Measurements from ENCODE around the gene CEP89. TPM values are rescaled to one million over a fixed set of nuclear protein-coding genes. Genes with fewer than 3 reads are reported as not detected.
"Not testable (repeated sequence)": the region's sequence is repeated elsewhere in the genome, so short reads cannot be mapped to it uniquely, and the experiment has no call there.

The CEP89 gene
- total RNA-seq, 8 experiments from 2014 or later: 7.2 to 29.6 (median 18.2) TPM

DNA sequence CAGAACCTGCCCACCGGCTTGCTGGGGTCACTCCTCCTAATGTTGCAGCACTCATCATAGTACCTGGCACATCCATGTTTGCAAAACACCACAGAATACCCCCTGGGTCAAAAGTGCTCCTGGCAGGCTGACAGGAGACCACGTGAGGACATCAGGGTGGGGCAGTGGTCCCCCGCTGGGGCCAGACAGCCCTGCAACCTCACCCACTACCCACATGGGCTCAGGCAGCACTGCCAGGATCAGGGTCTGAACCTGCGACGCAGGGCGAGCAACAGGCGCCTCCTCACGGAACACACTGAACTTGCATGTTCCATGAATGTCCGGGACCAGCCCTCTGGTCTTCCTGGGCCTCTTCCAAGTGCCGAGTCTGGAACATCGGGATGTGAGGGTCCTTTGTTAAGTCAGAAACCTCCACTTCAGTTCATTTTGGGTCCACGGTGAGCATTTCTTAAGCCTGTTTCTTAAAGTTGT lies 100.7 kb downstream of the CEP89 start:
- no peak overlapping the region for H3K27ac ChIP-seq
- H3K4me1 ChIP-seq (replicated peaks in 1 of 2): no peaks in the 10 kb centered on the region
- no peak overlapping the region for H3K4me3 ChIP-seq
- in situ Hi-C loops (cut with MboI; ENCODE audit: low pct_unique_long_range_greater_than_20kb in 2 of 9, low sequenced_read_pairs in 9 of 9, unreplicated experiment in 9 of 9): no loop called here
- peak in 1 of 8 experiments; percentile 23 for ATAC-seq (replicated peaks in 6 of 8)
- WGBS, 10 experiments: 0 to 85% (median 80%) methylated on average over 1 to 9 of the region's 12 CpGs; no CpG with 5 or more reads in 4 of the 10 experiments

DNA sequence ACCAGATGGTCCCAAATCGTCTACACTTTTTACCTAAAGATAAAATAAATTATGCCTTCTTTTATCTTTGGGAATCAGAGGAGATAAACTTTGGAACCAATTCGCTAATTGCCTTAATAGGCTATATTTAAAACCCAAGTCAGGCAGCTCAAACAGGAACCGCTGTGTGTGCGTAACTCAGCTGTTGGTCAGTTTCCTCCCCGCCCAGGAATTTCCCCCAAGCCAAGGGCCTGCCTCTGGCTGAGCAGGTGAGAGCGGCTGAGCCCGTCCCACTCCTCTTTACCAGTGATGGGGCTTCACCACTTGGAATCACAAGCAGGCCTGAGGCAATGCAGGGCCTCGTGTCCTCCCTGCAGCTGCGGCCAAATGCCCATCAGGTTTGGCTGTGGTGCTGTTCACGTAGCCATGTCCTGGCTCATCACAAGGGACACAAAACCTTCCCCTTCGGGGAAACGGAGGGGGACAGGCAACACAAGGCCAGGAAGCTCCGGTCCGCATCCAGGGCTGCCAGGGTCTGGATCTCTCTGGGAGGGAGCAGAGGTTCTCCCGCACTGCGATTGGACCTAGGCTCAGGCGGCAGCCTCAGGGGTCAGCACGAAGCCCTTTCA lies 101.7 kb downstream of the CEP89 start:
- WGBS, 10 experiments: 39 to 97% (median 73%) methylated on average over 2 to 10 of the region's 18 CpGs; no CpG with 5 or more reads in 1 of the 10 experiments
- ATAC-seq (replicated peaks in 6 of 8): no peak
- in situ Hi-C loops (cut with MboI; ENCODE audit: low pct_unique_long_range_greater_than_20kb in 2 of 9, low sequenced_read_pairs in 9 of 9, unreplicated experiment in 9 of 9): no loop called here

DNA sequence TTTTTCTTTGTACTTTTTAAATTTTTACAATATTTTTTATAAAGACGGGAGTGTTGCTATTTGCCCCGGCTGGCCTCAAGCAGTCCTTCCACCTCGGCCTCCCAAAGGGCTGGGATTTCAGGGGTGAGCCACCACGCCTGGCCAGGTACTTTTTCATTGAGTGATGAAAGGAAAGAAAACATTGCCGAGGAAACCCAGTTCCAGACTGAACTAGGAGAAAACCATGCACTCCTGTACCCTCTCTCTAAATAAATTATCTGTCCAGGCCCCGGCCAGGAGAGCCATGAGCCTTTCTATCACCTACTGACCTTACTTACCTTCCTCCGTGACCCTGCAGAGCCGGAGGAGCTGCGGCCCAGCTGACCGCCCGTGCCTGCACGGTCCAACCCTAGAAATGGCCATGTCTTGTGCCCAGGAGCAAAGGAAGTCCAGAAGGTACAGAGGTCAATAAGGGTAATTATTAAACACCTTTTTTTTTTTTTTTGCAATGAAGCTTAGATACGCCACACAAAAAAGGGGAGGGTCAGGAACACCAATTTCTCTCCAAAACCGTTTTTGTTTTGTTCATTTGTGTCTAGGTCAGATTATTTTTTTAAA lies 102.3 kb downstream of the CEP89 start, which contains the start of gene SLC7A9:
Gene SLC7A9 (minus strand): TSS at position 399 of the 597 bp plus-strand sequence. CDS start 1,233 bp downstream, outside the sequence.
- ATAC-seq (replicated peaks in 6 of 8): no peak
- 29 to 100% (median 78%) methylated on average over 1 to 13 of the region's 14 CpGs for WGBS, 10 experiments
- Histone ChIP-seq H3K4me1 (replicated peaks in 1 of 2) (no peaks in the 10 kb centered on the region), H3K4me3 (no peak within 1 kb of the TSS), H3K27ac (no peak within 1 kb of the TSS)
- in situ Hi-C loops (cut with MboI; ENCODE audit: low pct_unique_long_range_greater_than_20kb in 2 of 9, low sequenced_read_pairs in 9 of 9, unreplicated experiment in 9 of 9): no loop called here

More for the DNA sequence above, 101.7 kb downstream of the CEP89 start:
- Histone ChIP-seq H3K4me3 (no peak overlapping the region), H3K4me1 (replicated peaks in 1 of 2) (no peaks in the 10 kb centered on the region), H3K27ac (no peak overlapping the region)

DNA sequence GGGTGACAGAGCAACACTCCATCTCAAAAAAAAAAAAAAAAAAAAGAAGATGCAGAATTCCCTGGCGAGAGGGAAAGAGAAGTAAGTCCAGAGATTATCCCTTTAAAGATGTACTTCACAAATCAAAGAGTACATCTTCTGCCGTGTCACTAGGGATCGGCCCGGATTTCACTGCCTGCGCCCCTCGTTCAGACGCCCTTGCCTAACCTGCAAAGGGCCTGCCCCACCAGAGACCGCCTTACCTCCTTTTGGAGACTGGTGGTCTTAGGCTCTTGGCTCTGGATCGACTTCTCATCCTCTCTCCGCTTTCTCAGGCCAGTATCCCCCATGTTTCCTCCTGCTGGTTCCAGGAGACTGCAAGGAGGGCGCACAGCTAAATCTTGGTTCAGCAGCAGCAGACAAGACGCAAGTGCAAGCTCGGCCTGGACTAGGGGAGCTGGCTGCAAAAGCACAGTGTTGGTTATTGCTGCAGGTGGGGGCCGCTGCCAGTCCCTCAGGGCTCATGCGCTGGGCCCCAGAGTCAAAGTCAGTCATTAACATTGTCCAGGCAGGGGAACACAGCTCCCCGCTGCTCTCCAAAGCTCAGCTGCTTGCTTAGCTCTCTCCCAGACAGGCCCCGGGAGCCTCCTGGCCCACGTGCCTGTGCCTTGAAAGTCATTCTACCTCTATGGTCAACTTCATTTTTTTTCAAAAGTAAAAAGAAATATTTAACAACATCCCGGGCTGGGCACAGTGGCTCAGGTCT lies 103.4 kb downstream of the CEP89 start:
- no peaks in the 10 kb centered on the region for H3K4me1 ChIP-seq (replicated peaks in 1 of 2)
- no peak overlapping the region for H3K4me3 ChIP-seq
- in situ Hi-C loops (cut with MboI; ENCODE audit: low pct_unique_long_range_greater_than_20kb in 2 of 9, low sequenced_read_pairs in 9 of 9, unreplicated experiment in 9 of 9): no loop called here
- 0 to 90% (median 60%) methylated on average over 1 to 12 of the region's 19 CpGs for WGBS, 10 experiments
- no peak for ATAC-seq (replicated peaks in 6 of 8)
- H3K27ac ChIP-seq: no peak overlapping the region

DNA sequence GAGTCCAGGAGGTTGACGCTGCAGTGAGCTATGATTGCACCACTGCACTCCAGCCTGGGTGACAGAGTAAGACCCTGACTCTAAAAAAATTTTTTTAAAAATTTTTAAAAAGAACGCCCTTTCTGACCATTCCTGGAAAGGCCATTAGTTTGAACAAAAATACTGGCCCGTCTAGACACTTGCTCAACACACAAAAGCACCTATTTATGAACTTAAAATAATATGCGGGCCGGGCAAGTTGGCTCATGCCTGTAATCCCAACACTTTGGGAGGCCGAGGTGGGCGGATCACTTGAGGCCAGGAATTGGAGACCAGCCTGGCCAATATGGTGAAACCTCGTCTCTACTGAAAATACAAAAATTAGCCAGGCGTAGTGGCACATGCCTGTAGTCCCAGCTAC lies 104.3 kb downstream of the CEP89 start:
- not testable (repeated sequence) for ATAC-seq (replicated peaks in 6 of 8)

DNA sequence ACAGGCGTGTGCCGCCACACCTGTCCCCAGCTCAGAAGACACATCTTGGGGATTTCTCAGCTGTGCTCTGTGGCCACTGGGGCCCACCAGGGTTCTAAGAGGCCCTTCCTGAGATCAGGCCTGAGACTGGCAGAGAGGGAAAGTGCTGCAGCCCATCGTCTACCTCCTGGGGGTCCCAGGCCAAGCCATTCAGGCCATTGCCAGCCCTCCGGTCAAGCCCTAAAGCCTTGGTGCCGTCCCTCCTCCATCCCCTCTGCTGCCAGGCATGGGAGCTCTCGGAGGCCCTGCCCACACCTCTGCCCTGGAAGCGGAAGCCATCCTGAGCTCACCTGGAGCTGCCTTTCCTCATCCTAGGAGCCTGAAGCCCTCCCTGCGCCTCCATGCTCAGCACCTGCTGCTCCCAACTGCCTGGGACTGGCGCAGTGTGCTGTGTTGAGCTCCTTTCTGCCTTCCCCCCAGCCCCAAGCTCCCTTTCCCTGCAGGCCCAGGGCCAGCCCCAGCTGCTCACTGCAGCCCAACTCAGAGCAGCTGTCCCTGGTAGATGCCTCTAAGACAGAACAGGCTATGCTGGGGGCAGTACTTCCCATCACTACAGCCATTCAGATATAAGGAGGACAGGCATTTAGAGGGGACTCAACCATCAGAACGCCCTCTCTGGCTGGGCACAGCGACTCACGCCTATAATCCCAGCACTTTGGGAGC lies 105.0 kb downstream of the CEP89 start:
- H3K4me3 ChIP-seq: no peak overlapping the region
- 20 to 90% methylated on average over 1 to 2 of the region's 12 CpGs; no CpG with 5 or more reads in 8 of the 10 experiments for WGBS, 10 experiments
- no peak overlapping the region for H3K27ac ChIP-seq
- in situ Hi-C loops (cut with MboI; ENCODE audit: low pct_unique_long_range_greater_than_20kb in 2 of 9, low sequenced_read_pairs in 9 of 9, unreplicated experiment in 9 of 9): no loop called here
- H3K4me1 ChIP-seq (replicated peaks in 1 of 2): no peaks in the 10 kb centered on the region
- peak in 2 of 8 experiments; percentile 16 to 27 for ATAC-seq (replicated peaks in 6 of 8)

More for the DNA sequence above, 104.3 kb downstream of the CEP89 start:
- in situ Hi-C loops (cut with MboI; ENCODE audit: low pct_unique_long_range_greater_than_20kb in 2 of 9, low sequenced_read_pairs in 9 of 9, unreplicated experiment in 9 of 9); H3K4me3 ChIP-seq; H3K4me1 ChIP-seq (replicated peaks in 1 of 2); H3K27ac ChIP-seq: not testable (repeated sequence)
- 75 to 100% (median 88%) methylated on average over 1 to 6 of the region's 9 CpGs; no CpG with 5 or more reads in 2 of the 10 experiments for WGBS, 10 experiments

DNA sequence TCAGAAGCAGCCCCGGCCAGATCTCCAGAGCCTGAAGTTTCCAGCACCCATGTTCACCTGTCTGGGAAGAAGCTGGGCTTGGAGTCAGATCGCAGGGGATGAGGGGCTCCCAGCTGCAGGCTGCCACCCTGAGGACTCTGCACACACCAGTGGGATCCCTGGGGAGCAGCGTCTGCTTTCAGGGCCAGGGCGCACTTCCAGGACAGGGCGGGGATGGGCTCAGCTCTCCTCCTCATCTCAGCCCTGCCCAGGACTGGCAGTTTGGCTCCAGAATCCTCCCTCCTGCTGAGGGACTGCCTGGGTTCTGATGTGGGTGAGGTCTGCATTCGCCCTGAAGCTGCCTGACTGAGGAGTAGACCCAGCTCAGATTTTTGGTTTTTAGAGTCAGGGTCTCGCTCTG lies 105.7 kb downstream of the CEP89 start:
- WGBS, 10 experiments: 30 to 100% (median 60%) methylated on average over 1 to 3 of the region's 7 CpGs; no CpG with 5 or more reads in 5 of the 10 experiments
- in situ Hi-C loops (cut with MboI; ENCODE audit: low pct_unique_long_range_greater_than_20kb in 2 of 9, low sequenced_read_pairs in 9 of 9, unreplicated experiment in 9 of 9): no loop called here
- no peak overlapping the region for H3K27ac ChIP-seq
- no peak for ATAC-seq (replicated peaks in 6 of 8)
- no peaks in the 10 kb centered on the region for H3K4me1 ChIP-seq (replicated peaks in 1 of 2)
- H3K4me3 ChIP-seq: no peak overlapping the region

DNA sequence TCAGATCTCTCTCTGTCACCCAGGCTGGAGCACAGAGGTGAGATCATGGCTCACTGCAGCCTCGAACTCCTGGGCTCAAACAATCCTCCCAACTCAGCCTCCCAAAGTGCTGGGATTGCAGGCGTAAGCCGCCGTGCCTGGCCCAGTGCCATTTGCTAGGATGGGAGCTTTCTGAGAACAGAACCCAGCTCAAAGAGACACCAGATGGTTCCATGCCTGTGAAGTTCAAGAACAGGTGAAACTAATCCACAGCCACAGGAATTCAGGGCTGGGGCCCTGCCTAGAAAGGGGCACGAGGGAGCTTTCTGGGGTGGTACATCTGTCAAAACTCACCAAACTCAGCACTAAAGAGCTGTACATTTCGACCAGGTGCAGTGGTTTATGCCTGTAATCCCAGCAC lies 106.4 kb downstream of the CEP89 start:
- 0 to 80% (median 55%) methylated on average over 1 to 5 of the region's 6 CpGs; no CpG with 5 or more reads in 4 of the 10 experiments for WGBS, 10 experiments
- Histone ChIP-seq H3K27ac (no peak overlapping the region), H3K4me1 (replicated peaks in 1 of 2) (no peaks in the 10 kb centered on the region), H3K4me3 (no peak overlapping the region)
- in situ Hi-C loops (cut with MboI; ENCODE audit: low pct_unique_long_range_greater_than_20kb in 2 of 9, low sequenced_read_pairs in 9 of 9, unreplicated experiment in 9 of 9): no loop called here
- ATAC-seq (replicated peaks in 6 of 8): no peak

DNA sequence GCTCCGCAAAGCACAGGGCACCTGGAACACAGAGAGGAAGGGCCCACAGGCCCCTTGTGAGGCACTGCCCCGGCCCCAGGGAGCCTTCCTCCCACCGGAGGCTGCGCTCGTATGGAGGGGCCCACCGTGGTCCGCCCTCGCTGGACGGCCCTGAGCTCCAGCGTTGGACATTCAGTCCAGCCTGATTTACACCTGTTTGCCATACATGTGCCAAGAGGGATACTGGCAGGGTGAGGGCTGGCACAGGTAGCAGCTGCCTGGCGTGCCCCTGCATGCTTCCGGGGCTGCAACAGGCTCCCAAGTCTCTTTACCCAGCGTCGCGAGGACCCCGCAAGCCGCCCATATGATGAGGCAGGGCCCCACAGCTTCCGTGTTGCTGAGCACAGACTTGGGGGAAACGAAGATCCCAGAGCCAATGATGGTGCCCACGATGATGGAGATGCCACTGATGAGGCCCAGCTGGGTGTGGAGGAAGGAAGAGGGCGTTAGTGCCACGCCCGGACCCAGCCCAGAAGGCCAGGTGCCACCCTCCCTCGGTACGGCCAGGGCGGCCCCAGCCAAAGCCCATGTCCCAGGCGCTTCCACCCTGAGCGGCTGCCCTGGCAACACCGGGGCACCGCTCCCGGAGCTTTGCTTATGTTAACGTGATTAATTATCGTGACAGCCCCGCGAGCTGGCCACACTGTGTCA lies 107.3 kb downstream of the CEP89 start:
- Histone ChIP-seq H3K4me3 (no peak overlapping the region), H3K27ac (no peak overlapping the region), H3K4me1 (replicated peaks in 1 of 2) (no peaks in the 10 kb centered on the region)
- ATAC-seq (replicated peaks in 6 of 8): peak in 1 of 8 experiments; percentile 28
- 52 to 89% (median 73%) methylated on average over 3 to 12 of the region's 35 CpGs; no CpG with 5 or more reads in 5 of the 10 experiments for WGBS, 10 experiments
- in situ Hi-C loops (cut with MboI; ENCODE audit: low pct_unique_long_range_greater_than_20kb in 2 of 9, low sequenced_read_pairs in 9 of 9, unreplicated experiment in 9 of 9): no loop called here

DNA sequence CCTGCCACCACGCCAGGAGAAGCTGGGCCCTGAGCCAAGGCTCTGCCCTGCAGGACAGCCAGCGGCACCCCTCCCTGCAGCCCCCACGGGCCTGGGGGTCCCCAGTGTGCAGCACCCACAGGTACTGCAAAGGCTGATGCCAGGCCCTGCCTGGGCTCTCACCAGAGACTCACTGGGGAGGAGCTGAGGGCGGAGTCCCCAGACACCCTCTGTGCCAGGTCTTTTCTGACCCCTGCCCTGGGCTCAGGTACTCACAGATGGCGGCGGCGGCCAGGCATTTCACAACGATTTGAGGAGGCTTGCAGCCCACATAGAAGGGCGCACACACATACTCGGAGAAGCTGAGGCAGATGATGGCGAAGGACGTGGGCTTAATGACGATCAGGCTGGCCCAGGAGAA lies 107.9 kb downstream of the CEP89 start:
- WGBS, 10 experiments: 50 to 100% (median 100%) methylated on average over 1 to 4 of the region's 13 CpGs; no CpG with 5 or more reads in 6 of the 10 experiments
- Histone ChIP-seq H3K4me3 (no peak overlapping the region), H3K4me1 (replicated peaks in 1 of 2) (no peaks in the 10 kb centered on the region), H3K27ac (no peak overlapping the region)
- in situ Hi-C loops (cut with MboI; ENCODE audit: low pct_unique_long_range_greater_than_20kb in 2 of 9, low sequenced_read_pairs in 9 of 9, unreplicated experiment in 9 of 9): no loop called here
- no peak for ATAC-seq (replicated peaks in 6 of 8)

DNA sequence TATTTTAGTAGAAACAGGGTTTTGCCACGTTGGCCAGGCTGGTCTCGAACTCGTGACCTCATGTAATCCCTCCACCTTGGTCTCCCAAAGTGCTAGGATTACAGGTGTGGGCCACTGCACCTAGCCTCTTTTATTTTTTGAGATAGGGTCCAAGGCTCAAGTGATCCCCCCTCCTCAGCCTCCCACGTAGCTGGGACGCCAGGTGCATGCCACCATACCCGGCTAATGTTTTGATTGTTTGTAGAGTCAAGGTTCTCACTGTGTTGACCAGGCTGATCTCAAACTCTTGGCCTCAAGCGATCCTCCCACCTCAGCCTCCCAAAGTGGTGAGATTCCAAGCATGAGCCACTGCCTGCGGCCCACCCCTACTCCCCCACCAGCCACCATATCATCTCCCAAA lies 108.5 kb downstream of the CEP89 start:
- in situ Hi-C loops (cut with MboI; ENCODE audit: low pct_unique_long_range_greater_than_20kb in 2 of 9, low sequenced_read_pairs in 9 of 9, unreplicated experiment in 9 of 9): no loop called here
- 50 to 100% (median 85%) methylated on average over 1 to 4 of the region's 8 CpGs; no CpG with 5 or more reads in 5 of the 10 experiments for WGBS, 10 experiments
- ATAC-seq (replicated peaks in 6 of 8): no peak
- no peak overlapping the region for H3K27ac ChIP-seq
- no peak overlapping the region for H3K4me3 ChIP-seq
- H3K4me1 ChIP-seq (replicated peaks in 1 of 2): no peaks in the 10 kb centered on the region

DNA sequence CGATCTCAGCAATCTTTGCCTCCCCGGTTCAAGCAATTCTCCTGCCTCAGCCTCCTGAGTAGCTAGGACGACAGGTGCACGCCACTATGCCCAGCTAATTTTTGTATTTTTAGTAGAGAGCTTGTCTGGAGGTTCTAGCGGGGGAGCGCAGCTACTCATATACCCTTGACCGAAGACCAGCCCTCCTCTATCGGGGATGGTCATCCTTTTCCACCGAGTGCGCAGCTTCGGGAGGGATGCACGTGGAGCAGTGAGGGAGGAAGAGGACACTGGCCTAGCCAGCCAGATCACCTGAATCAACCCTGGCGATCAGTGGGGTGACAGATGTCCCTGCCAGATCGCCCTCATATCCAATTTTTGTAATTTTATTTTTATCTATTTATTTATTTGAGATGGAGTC lies 109.0 kb downstream of the CEP89 start:
- in situ Hi-C loops (cut with MboI; ENCODE audit: low pct_unique_long_range_greater_than_20kb in 2 of 9, low sequenced_read_pairs in 9 of 9, unreplicated experiment in 9 of 9): no loop called here
- no peak overlapping the region for H3K4me3 ChIP-seq
- H3K27ac ChIP-seq: no peak overlapping the region
- no peaks in the 10 kb centered on the region for H3K4me1 ChIP-seq (replicated peaks in 1 of 2)
- no peak for ATAC-seq (replicated peaks in 6 of 8)
- 60 to 100% (median 89%) methylated on average over 1 to 10 of the region's 14 CpGs; no CpG with 5 or more reads in 2 of the 10 experiments for WGBS, 10 experiments
